GM12878 (cell line): ENCODE results near the gene SHC1. TPM values are rescaled to one million over a fixed set of nuclear protein-coding genes. Genes with fewer than 3 reads are reported as not detected.

Source experiments
- ATAC-seq: fragments of 200-7000 bp; cut with Tn5 transposase; 3 replicates; pipeline ENCODE4 v1.9.1; 2020; ENCODE audit warnings: mild to moderate bottlenecking, moderate library complexity
- BruUV-seq: library from RNA; stranded (reverse); fragments of 400-500 nt; replicated peaks from 2 replicates; lab custom pipeline; 2021; lab: Mats Ljungman, UMichigan
- CTCF ChIA-PET: fragments of 300-600 bp; sonication (Branson Sonifier 250); formaldehyde crosslinking; extraction: SDS; loops from one replicate; lab custom pipeline; 2021; ENCODE audit warnings: inconsistent platforms; lab: Yijun Ruan, JAX
- POLR2A ChIA-PET: fragments of 350-600 bp; formaldehyde crosslinking; extraction: SDS; loops from one replicate; lab custom pipeline; 2021; ENCODE audit warnings: inconsistent platforms; lab: Charles Lee
- RAD21 ChIA-PET: fragments of 300-600 bp; sonication (Branson Sonifier 250); formaldehyde crosslinking; loops from one replicate; lab custom pipeline; 2023; ENCODE audit warnings: antibody characterized with exemption; ENCODE audit not compliant: unreplicated experiment; lab: Charles Lee
- SMC1A ChIA-PET: fragments of 300-600 bp; sonication (Branson Sonifier 250); formaldehyde crosslinking; loops from one replicate; lab custom pipeline; 2023; ENCODE audit not compliant: unreplicated experiment, uncharacterized antibody; lab: Charles Lee
- DNase-seq: peaks from one replicate; pipeline ENCODE4 v3.0.0-alpha.2; 2011; ENCODE audit warnings: low read depth, low spot score
- FAIRE-seq: peaks from 3 replicates; lab custom pipeline; 2011; peaks lifted over from hg19 to GRCh38; lab: Jason Lieb, UNC
- H2AFZ ChIP-seq: 2 replicates; pipeline ENCODE4 v1.6.0; 2011; ENCODE audit warnings: low read depth, low read length, control low read depth; ENCODE audit not compliant: control insufficient read depth
- H3K27ac ChIP-seq: 2 replicates; pipeline ENCODE4 v1.5.1; 2011; ENCODE audit warnings: control low read depth; ENCODE audit not compliant: control insufficient read depth, insufficient read depth
- H3K27me3 ChIP-seq, 2 experiments: replicated peaks in 1 of 2; 2 replicates each; pipeline versions ENCODE4 v1.6.0 to v1.6.1; 2011; ENCODE audit warnings: low read length in 1 of 2; ENCODE audit not compliant: control insufficient read depth in 2 of 2, insufficient read depth in 2 of 2
- H3K36me3 ChIP-seq, 2 experiments: 2 replicates each; pipeline ENCODE4 v1.5.1; 2011; ENCODE audit warnings: low read length in 1 of 2; ENCODE audit not compliant: control insufficient read depth in 2 of 2, insufficient read depth in 2 of 2
- H3K4me1 ChIP-seq: 2 replicates; pipeline ENCODE4 v1.6.1; 2011; ENCODE audit warnings: mild to moderate bottlenecking, low read length, moderate library complexity, mixed read lengths; ENCODE audit not compliant: control insufficient read depth, insufficient read depth
- H3K4me2 ChIP-seq: 2 replicates; pipeline ENCODE4 v1.6.0; 2011; ENCODE audit warnings: control low read depth; ENCODE audit not compliant: control insufficient read depth, insufficient read depth
- H3K4me3 ChIP-seq: fragments of 200-600 bp; sonication (generic); 2 replicates; pipeline ENCODE4 v1.5.1; 2016
- H3K79me2 ChIP-seq: 2 replicates; pipeline ENCODE4 v1.6.0; 2011; ENCODE audit warnings: low read length; ENCODE audit not compliant: control insufficient read depth, insufficient read depth
- H3K9ac ChIP-seq: 2 replicates; pipeline ENCODE4 v1.8.0; 2011; ENCODE audit warnings: low read length, control low read depth, mixed read lengths; ENCODE audit not compliant: control insufficient read depth, insufficient read depth
- H3K9me3 ChIP-seq: replicated peaks from 3 replicates; pipeline ENCODE4 v1.5.1; 2011; ENCODE audit warnings: mild to moderate bottlenecking, low read length; ENCODE audit not compliant: control insufficient read depth, insufficient read depth
- H4K20me1 ChIP-seq: 2 replicates; pipeline ENCODE4 v1.6.0; 2011; ENCODE audit not compliant: control insufficient read depth, insufficient read depth
- ATF2 ChIP-seq: IDR thresholded peaks from 2 replicates; pipeline ENCODE4 v1.6.1; 2012; ENCODE audit warnings: low read length, inconsistent platforms
- BHLHE40 ChIP-seq, 2 experiments: fragments of 450-650 bp in 1 of 2; IDR thresholded peaks; 2 replicates each; pipeline ENCODE4 v1.6.1; 2011 to 2017; ENCODE audit warnings: low read depth in 2 of 2, borderline replicate concordance in 1 of 2, improper control_type of control experiment in 1 of 2, low read length in 1 of 2, mild to moderate bottlenecking in 1 of 2
- DPF2 ChIP-seq: fragments of 450-650 bp; IDR thresholded peaks from 2 replicates; pipeline ENCODE4 v1.6.1; 2017; ENCODE audit warnings: mild to moderate bottlenecking
- FOXK2 ChIP-seq: fragments of 450-650 bp; IDR thresholded peaks from 2 replicates; pipeline ENCODE4 v1.6.1; 2017; ENCODE audit warnings: mild to moderate bottlenecking, moderate library complexity
- HDAC2 ChIP-seq: fragments of 200-600 bp; sonication (generic); IDR thresholded peaks from 2 replicates; pipeline ENCODE4 v1.6.1; 2017
- IRF4 ChIP-seq: IDR thresholded peaks from 2 replicates; pipeline ENCODE4 v1.6.1; 2011; ENCODE audit warnings: low read depth, low read length
- MEF2A ChIP-seq: IDR thresholded peaks from 2 replicates; pipeline ENCODE4 v1.6.1; 2011; ENCODE audit warnings: low read depth, mild to moderate bottlenecking, low read length, moderate library complexity; ENCODE audit not compliant: insufficient read depth
- MTA2 ChIP-seq: fragments of 450-650 bp; IDR thresholded peaks from 2 replicates; pipeline ENCODE4 v1.6.1; 2016; ENCODE audit warnings: low read depth, mild to moderate bottlenecking, moderate library complexity
- NFXL1 ChIP-seq: fragments of 450-650 bp; IDR thresholded peaks from 2 replicates; pipeline ENCODE4 v1.6.1; 2017; ENCODE audit warnings: antibody characterized with exemption, mild to moderate bottlenecking, borderline replicate concordance
- TBL1XR1 ChIP-seq: IDR thresholded peaks from 2 replicates; pipeline ENCODE4 v1.6.1; 2012; ENCODE audit warnings: low read depth, low read length, improper control_type of control experiment
- WGBS: methylation state at CpG from one replicate; pipeline ENCODE4 v1.1.6; 2016; ENCODE audit warnings: low lambda C conversion rate; ENCODE audit not compliant: insufficient replicate concordance, insufficient coverage; ENCODE audit errors: missing lambda C conversion rate; 5-methylcytosine and 5-hydroxymethylcytosine counted together
- in situ Hi-C: fragments of 300-500 bp; cut with MboI; formaldehyde crosslinking; loops from 9 replicates; pipeline ENCODE4 v1.14.3; 2018; ENCODE audit warnings: mixed read lengths
- intact Hi-C: fragments of 100-400 bp; cut with micrococcal nuclease; formaldehyde crosslinking; loops from one replicate; pipeline ENCODE4 v1.14.2; 2022; ENCODE audit not compliant: unreplicated experiment
- polyA plus RNA-seq, 11 experiments: library from polyadenylated mRNA; depleted of rRNA in 4 of 11; unstranded in 6 of 11; stranded (reverse) in 5 of 11; fragments of >200 nt; fragmentation: Nextera tagmentation in 4 of 11; fragmentation: Illumina TruSeq in 1 of 11; extraction: Ambion mirVana in 4 of 11; extraction: Trizol in 1 of 11; gene quantifications; 1 replicate in 1 of 11; 2 replicates in 10 of 11; pipeline versions ENCODE4 v1.2.1 to v1.2.3, GENCODE V29; 2011 to 2016; ENCODE audit warnings: inconsistent platforms in 2 of 11, missing spikeins in 2 of 11, low read depth in 1 of 11
- total RNA-seq, 4 experiments: library from RNA; depleted of rRNA in 3 of 4; stranded (reverse); fragments of >200 nt in 3 of 4; fragmentation: Illumina TruSeq in 1 of 4; extraction: Trizol in 1 of 4; gene quantifications; 2 replicates each; pipeline versions ENCODE4 v1.2.1 to v1.2.3, GENCODE V29; 2013 to 2021
- TF ChIP-seq, protein P1 (sequence below): fragments of 150-350 bp; IDR thresholded peaks from 2 replicates; pipeline ENCODE4 v1.6.1; 2016; ENCODE audit warnings: low read depth, low read length
- TF ChIP-seq, protein P2 (sequence below): IDR thresholded peaks from 2 replicates; pipeline ENCODE4 v1.6.1; 2012; ENCODE audit warnings: low read depth, low read length, improper control_type of control experiment
- TF ChIP-seq, protein P3 (sequence below): fragments of 150-350 bp; IDR thresholded peaks from 2 replicates; pipeline ENCODE4 v1.6.1; 2014; ENCODE audit warnings: mild to moderate bottlenecking, low read depth, low read length

The SHC1 gene
- total and polyA plus RNA-seq, 10 of the 15 experiments (the other 5 are each of a cell fraction or from before 2014, with no cell fraction given), result 2.6 to 49.3 (median 25.2) TPM

- TF ChIP-seq, protein P1, sequence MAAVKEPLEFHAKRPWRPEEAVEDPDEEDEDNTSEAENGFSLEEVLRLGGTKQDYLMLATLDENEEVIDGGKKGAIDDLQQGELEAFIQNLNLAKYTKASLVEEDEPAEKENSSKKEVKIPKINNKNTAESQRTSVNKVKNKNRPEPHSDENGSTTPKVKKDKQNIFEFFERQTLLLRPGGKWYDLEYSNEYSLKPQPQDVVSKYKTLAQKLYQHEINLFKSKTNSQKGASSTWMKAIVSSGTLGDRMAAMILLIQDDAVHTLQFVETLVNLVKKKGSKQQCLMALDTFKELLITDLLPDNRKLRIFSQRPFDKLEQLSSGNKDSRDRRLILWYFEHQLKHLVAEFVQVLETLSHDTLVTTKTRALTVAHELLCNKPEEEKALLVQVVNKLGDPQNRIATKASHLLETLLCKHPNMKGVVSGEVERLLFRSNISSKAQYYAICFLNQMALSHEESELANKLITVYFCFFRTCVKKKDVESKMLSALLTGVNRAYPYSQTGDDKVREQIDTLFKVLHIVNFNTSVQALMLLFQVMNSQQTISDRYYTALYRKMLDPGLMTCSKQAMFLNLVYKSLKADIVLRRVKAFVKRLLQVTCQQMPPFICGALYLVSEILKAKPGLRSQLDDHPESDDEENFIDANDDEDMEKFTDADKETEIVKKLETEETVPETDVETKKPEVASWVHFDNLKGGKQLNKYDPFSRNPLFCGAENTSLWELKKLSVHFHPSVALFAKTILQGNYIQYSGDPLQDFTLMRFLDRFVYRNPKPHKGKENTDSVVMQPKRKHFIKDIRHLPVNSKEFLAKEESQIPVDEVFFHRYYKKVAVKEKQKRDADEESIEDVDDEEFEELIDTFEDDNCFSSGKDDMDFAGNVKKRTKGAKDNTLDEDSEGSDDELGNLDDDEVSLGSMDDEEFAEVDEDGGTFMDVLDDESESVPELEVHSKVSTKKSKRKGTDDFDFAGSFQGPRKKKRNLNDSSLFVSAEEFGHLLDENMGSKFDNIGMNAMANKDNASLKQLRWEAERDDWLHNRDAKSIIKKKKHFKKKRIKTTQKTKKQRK, result no peak
- TF ChIP-seq NFXL1 (no peak), DPF2 (peak; percentile 83)
- TF ChIP-seq, all 136 proteins: peak for 51
These were observed 30.3 kb upstream of the SHC1 start (continued) for GRCh38 chr1:155000726-155001424.

DNA sequence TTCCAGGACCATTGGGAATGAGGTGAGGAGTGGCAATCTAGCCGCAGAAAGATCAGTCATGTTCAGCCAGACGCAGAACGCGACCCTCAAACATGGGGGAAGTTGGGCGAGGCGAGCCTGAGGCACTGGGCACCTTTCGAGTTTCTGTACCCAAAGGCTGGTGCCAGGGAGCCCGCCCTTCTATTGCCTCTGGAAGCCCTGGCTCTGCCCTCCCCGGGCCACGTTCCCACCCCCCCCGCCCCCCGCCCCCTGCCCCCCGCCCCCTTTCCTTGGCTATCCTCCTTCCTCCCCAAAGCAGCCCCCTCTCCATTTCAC is 29.8 kb upstream of the SHC1 start:
- Histone ChIP-seq H3K79me2 (peaks cover 31% of the 10 kb centered on the region), H4K20me1 (no peaks in the 10 kb centered on the region), H3K9ac (peak overlapping the region; percentile 73), H3K9me3 (no peaks in the 10 kb centered on the region), H3K4me2 (peak overlapping the region; percentile 92), H3K36me3 (no peaks in the 10 kb centered on the region), H3K27me3 (no peaks in the 10 kb centered on the region), H3K4me3 (peak overlapping the region; percentile 98), H2AFZ (no peak overlapping the region; the same call in 1 of the 2 replicates), H3K27ac (peak overlapping the region; percentile 79), H3K4me1 (peaks cover 24% of the 10 kb centered on the region)
- in situ Hi-C loops, result no loop called here
- ChIA-PET RAD21 (interaction anchor here (1.0 to 3.0 kb wide), 13 partner anchors 13 to 330 kb away, joined by 3 to 24 read pairs (median 7); partner anchors contain the start of genes FLAD1, PBXIP1 and SHC1), SMC1A (interaction anchor here (0.6 to 8.1 kb wide), 6 partner anchors 16 to 209 kb away, joined by 3 to 69 read pairs (median 6); partner anchors contain the start of genes FLAD1 and PBXIP1), CTCF (interaction anchor here (0.6 to 11.0 kb wide), 14 partner anchors 10 to 519 kb away, joined by 3 to 226 read pairs (median 8); partner anchors contain the start of genes CKS1B, FLAD1, KCNN3 and PBXIP1), POLR2A (interaction anchor here (0.5 to 3.4 kb wide), 9 partner anchors 16 to 278 kb away, joined by 3 to 36 read pairs (median 4); partner anchors contain the start of genes CKS1B, FLAD1, PMVK and PYGO2)
- ATAC-seq (no peak; the same call in 1 of the 3 replicates), DNase-seq (no peak), FAIRE-seq (no peak)
- BruUV-seq, result no TSS peak
- intact Hi-C loops, result loop anchor here (2.0 to 5.0 kb wide), 2 partner anchors 38 to 64 kb away; partner anchors contain the start of genes PMVK and PYGO2
- WGBS, result 4% methylated on average over 7 of the region's 13 CpGs
- no peak for TF ChIP-seq BHLHE40 (IDR thresholded peaks at IDR 0.05; ENCODE audit: borderline replicate concordance in 1 of 2, low read depth in 2 of 2, low read length in 1 of 2)
- TF ChIP-seq ATF2, result no peak
- TF ChIP-seq HDAC2, result no peak
- TF ChIP-seq MTA2, result no peak
- no peak for TF ChIP-seq IRF4
- TF ChIP-seq TBL1XR1, result no peak
- no peak for TF ChIP-seq MEF2A
- no peak; the same call in 1 of the 2 replicates for TF ChIP-seq FOXK2
- TF ChIP-seq, protein P2, sequence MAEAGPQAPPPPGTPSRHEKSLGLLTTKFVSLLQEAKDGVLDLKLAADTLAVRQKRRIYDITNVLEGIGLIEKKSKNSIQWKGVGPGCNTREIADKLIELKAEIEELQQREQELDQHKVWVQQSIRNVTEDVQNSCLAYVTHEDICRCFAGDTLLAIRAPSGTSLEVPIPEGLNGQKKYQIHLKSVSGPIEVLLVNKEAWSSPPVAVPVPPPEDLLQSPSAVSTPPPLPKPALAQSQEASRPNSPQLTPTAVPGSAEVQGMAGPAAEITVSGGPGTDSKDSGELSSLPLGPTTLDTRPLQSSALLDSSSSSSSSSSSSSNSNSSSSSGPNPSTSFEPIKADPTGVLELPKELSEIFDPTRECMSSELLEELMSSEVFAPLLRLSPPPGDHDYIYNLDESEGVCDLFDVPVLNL, result no peak
- TF ChIP-seq, protein P3, sequence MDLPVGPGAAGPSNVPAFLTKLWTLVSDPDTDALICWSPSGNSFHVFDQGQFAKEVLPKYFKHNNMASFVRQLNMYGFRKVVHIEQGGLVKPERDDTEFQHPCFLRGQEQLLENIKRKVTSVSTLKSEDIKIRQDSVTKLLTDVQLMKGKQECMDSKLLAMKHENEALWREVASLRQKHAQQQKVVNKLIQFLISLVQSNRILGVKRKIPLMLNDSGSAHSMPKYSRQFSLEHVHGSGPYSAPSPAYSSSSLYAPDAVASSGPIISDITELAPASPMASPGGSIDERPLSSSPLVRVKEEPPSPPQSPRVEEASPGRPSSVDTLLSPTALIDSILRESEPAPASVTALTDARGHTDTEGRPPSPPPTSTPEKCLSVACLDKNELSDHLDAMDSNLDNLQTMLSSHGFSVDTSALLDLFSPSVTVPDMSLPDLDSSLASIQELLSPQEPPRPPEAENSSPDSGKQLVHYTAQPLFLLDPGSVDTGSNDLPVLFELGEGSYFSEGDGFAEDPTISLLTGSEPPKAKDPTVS, result no peak
